ENCODE data around the gene UNK. TPM values are rescaled to one million over a fixed set of nuclear protein-coding genes. Genes with fewer than 3 reads are reported as not detected.
A peak's percentile ranks its signal among the peaks of the same experiment; 100 is the strongest.
"Not testable (repeated sequence)": the region's sequence is repeated elsewhere in the genome, so short reads cannot be mapped to it uniquely, and the experiment has no call there.

The UNK gene
- total RNA-seq, 1 experiment from 2014 or later: 51.4 TPM

DNA sequence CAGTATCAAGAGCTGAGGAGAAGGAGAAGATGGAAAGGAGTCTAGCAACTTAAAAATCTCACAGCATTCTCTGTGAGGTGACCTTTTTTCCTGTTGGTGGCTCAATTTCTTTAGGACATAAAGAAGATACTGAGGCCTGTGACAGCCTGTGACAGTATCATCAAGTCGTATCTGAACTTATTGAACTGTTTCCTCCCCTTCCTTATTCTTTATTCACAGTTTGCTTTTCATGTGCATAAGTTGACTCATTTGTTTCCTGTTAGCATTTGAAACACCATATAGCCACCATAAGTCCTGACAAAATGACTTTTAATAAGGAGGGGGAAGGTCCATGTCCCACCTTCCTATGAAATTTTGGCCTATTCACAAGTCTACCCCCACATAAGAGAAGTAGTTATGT, 8.9 kb downstream of the UNK start:
- H3K4me3 ChIP-seq: no peak overlapping the region
- H3K36me3 ChIP-seq: peaks cover 44% of the 10 kb centered on the region
- DNase-seq: no peak
- H3K27me3 ChIP-seq: no peaks in the 10 kb centered on the region
- no peaks in the 10 kb centered on the region for H3K4me1 ChIP-seq
- H3K27ac ChIP-seq: no peak overlapping the region
- no peaks in the 10 kb centered on the region for H3K9me3 ChIP-seq (replicated peaks)

DNA sequence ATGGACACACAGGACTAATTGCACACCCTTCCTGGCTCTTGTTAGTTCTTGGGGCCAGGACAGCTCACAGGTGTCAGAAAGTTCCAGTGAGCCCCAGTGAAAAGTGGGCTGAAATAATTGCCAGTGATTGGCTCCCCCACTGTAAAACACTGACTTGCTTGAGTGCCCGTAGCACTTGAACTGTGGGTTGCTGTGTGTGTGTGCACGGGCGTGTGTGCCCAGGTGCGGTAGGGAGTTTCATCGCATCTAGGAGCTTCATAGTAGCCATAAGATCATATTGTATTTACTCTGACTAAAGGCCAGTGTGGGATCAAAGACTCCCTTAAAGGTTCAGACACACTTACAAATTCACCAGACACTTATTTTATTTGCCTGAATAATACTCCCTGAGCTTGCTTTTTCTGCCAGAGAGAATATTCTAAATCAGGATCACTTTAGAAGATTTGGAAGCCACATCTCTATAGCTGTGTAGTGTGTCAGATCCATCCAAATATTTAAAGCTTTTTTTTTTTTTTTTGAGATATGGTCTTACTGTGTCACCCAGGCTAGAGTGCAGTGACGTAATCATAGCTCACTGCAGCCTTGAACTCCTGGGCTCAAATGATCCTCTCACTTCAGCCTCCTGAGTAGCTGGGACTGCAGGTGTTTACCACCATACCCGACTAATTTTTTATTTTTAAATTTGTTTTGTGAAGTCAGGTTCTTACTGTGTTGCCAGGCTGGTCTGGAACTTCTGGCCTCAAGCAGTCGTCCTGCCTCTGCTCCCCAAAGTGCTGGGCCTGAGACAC, 11.4 kb downstream of the UNK start:
- H3K27ac ChIP-seq: no peak overlapping the region
- no peak for DNase-seq
- no peaks in the 10 kb centered on the region for H3K9me3 ChIP-seq (replicated peaks)
- no peak overlapping the region for H3K4me3 ChIP-seq
- H3K27me3 ChIP-seq: no peaks in the 10 kb centered on the region
- H3K4me1 ChIP-seq: no peaks in the 10 kb centered on the region
- peaks cover 59% of the 10 kb centered on the region for H3K36me3 ChIP-seq

- Histone ChIP-seq H3K27ac (no peak overlapping the region), H3K27me3 (no peaks in the 10 kb centered on the region), H3K4me1 (no peaks in the 10 kb centered on the region), H3K36me3 (peaks cover 52% of the 10 kb centered on the region), H3K4me3 (no peak overlapping the region), H3K9me3 (replicated peaks) (no peaks in the 10 kb centered on the region)
- DNase-seq: no peak
Observed at GRCh38 chr17:75799402-75799801, 14.8 kb downstream of the UNK start.

DNA sequence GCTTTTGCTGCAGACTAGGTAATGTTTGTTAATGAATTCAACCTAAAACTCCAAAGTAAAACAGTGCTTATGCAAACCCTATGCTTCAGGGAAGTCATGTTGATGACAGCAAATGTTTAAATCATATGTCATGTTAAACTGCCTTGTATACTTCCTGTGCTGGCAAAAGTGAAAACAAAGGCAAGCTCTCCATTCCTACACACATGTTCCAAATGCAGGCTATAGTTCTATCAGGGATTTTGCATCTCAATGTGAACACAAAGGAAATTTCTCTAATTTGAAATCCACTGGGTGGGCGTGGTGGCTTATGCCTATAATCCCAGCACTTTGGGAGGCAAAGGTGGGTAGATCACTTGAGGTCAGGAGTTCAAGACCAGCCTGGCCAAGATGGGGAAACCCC, 19.3 kb downstream of the UNK start:
- H3K4me1 ChIP-seq: peaks cover 11% of the 10 kb centered on the region
- peaks cover 16% of the 10 kb centered on the region for H3K36me3 ChIP-seq
- H3K9me3 ChIP-seq (replicated peaks): no peaks in the 10 kb centered on the region
- no peak overlapping the region for H3K4me3 ChIP-seq
- DNase-seq: no peak
- no peak overlapping the region for H3K27ac ChIP-seq
- no peaks in the 10 kb centered on the region for H3K27me3 ChIP-seq

DNA sequence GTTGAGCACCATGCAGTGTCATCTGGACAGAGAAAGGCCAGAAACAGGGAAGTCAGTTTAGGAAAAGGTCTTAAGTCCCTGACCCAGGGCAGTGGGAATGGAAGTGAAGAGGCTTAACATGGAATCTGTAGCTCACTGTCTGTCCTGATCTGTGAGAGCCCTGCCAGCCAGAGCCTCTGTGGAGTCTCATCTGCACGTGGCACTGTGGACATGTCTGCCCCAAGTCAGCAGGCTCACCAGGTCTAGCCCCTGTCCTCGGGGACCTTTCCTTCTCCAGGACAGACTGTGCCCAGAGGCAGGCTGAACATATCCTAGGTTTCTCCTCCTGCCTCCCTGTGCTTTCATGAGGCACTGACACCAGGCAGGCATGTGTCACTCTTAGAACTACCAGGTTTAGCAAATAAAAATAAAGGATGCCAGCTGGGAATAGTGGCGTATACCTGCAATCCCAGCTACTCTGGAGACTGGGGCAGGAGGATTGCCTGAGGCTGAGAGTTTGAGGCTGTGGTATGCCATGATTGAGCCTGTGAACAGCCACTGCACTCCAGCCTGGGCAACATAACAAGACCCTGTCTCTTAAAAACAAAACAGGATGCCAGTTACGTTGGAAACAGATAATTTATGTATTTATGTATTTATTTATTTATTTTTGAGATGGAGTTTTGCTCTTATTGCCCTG, 22.4 kb downstream of the UNK start:
- no peak overlapping the region for H3K4me3 ChIP-seq
- H3K27me3 ChIP-seq: no peaks in the 10 kb centered on the region
- H3K4me1 ChIP-seq: peaks cover 16% of the 10 kb centered on the region
- H3K27ac ChIP-seq: no peak overlapping the region
- peaks cover 20% of the 10 kb centered on the region for H3K36me3 ChIP-seq
- DNase-seq: no peak
- H3K9me3 ChIP-seq (replicated peaks): no peaks in the 10 kb centered on the region

DNA sequence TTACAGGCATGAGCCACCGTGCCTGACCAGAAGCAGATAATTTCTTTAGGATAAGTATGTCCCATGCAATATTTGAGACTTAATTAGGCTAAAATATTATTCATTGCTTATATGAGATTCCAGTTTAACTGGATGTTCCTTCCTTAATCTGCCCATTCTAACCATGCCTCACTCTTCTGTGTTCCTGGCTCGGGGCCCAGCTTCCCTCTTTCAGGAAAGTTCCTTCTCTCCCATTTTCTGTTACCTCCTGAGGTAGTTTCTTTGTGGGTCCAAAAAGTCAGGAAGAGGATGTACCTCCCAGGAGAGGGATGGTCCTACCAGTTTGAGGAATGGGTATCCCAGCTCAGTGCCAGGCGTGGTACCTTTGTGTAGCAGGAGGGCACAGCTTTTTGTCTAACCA, 23.3 kb downstream of the UNK start:
- no peak for DNase-seq
- peaks cover 28% of the 10 kb centered on the region for H3K36me3 ChIP-seq
- H3K4me1 ChIP-seq: peaks cover 16% of the 10 kb centered on the region

DNA sequence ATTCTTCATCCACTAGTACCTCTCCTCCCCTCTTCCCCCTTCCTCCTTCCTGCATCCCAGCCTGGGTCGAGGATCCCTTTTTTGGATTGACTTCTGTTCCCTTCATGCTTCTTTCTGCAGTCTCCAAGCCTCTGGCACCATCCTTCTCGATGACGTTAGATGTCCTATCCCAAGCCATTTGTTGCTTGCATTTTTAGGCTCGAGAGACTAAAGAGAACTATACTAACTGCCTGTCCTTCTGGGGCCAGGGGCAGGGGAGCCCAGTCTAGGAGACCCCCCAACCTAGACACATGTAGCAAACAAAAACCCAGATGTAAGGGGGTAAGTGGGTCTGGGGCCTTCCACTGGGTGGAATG, 23.9 kb downstream of the UNK start:
- Histone ChIP-seq H3K4me3 (no peak overlapping the region), H3K27me3 (no peaks in the 10 kb centered on the region), H3K4me1 (peaks cover 16% of the 10 kb centered on the region), H3K27ac (no peak overlapping the region), H3K9me3 (replicated peaks) (no peaks in the 10 kb centered on the region), H3K36me3 (peaks cover 31% of the 10 kb centered on the region)
- no peak for DNase-seq

More for the DNA sequence above, 23.3 kb downstream of the UNK start:
- Histone ChIP-seq H3K27ac (no peak overlapping the region), H3K9me3 (replicated peaks) (no peaks in the 10 kb centered on the region), H3K27me3 (no peaks in the 10 kb centered on the region), H3K4me3 (no peak overlapping the region)

DNA sequence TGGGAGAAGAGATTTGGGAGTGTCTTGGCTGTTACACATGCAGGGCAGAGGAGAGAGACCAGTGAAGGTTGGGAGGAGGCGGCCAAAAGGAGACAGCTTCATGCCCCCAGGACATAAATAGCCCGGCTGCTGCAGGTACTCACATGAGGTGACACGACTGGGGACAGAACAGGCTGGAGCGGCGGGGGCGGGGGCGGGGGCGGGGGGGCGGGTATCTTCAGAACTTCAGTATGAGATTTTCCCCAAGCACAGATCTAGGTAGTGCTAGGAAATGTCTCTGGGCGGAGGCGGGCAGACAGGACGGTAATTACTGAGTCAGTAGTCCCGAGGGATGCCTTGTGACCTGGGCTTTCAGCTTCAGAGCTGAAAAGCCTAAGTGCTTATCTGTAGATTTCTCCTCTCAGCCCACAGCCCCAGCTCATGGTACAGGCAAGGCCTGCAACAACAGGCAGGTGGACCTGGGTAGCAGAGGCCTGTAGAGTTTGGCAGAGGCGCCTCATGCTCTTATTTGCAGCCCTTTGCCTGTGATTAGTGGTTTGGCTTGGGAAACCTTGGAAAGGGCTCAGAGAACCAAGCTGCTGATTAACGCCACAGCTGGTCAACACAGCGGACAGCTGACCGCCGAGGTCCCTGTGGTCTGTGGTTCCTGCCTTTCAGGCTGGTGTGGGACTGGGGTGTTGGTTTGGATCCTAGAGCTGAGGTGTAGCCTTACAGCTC, 24.5 kb downstream of the UNK start:
- DNase-seq: peak; percentile 80 to 84
- H3K4me1 ChIP-seq: peaks cover 16% of the 10 kb centered on the region
- no peaks in the 10 kb centered on the region for H3K27me3 ChIP-seq
- peaks cover 34% of the 10 kb centered on the region for H3K36me3 ChIP-seq
- H3K4me3 ChIP-seq: no peak overlapping the region
- H3K9me3 ChIP-seq (replicated peaks): no peaks in the 10 kb centered on the region
- H3K27ac ChIP-seq: no peak overlapping the region

GRCh38 chr17:75809631-75810111, 25.1 kb downstream of the UNK start:
- DNase-seq: no peak
- H3K4me1 ChIP-seq: peaks cover 16% of the 10 kb centered on the region
- H3K9me3 ChIP-seq (replicated peaks): no peaks in the 10 kb centered on the region
- no peaks in the 10 kb centered on the region for H3K27me3 ChIP-seq
- no peak overlapping the region for H3K4me3 ChIP-seq
- H3K27ac ChIP-seq: no peak overlapping the region
- peaks cover 37% of the 10 kb centered on the region for H3K36me3 ChIP-seq

GRCh38 chr17:75810216-75810615, 25.6 kb downstream of the UNK start:
- no peak overlapping the region for H3K27ac ChIP-seq
- H3K27me3 ChIP-seq: no peaks in the 10 kb centered on the region
- peaks cover 16% of the 10 kb centered on the region for H3K4me1 ChIP-seq
- H3K4me3 ChIP-seq: no peak overlapping the region
- H3K9me3 ChIP-seq (replicated peaks): no peaks in the 10 kb centered on the region
- no peak for DNase-seq
- H3K36me3 ChIP-seq: peaks cover 38% of the 10 kb centered on the region

- Histone ChIP-seq H3K36me3 (peaks cover 40% of the 10 kb centered on the region), H3K4me1 (peaks cover 16% of the 10 kb centered on the region)
- H3K27ac ChIP-seq; H3K27me3 ChIP-seq; H3K9me3 ChIP-seq (replicated peaks); H3K4me3 ChIP-seq; DNase-seq: not testable (repeated sequence)
Observed at GRCh38 chr17:75810756-75811155, 26.1 kb downstream of the UNK start.

DNA sequence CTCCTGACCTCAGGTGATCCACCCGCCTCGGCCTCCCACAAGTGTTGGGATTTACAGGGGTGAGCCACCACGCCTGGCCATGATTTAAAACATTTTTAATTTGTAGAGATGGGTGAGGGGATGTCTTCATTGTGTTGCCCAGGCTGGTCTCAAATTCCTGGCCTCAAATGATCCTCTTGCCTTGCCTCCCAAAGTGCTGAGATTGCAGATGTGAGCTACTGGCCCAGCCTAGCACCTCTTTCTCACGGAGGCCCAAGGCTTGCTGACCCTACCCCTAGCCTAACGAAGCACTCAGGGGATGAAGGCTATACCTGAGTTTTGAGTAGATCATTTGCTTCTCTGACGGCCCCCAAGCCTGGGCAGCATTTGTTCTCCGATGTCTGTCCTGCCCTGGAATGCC, 26.6 kb downstream of the UNK start:
- DNase-seq: no peak
- H3K36me3 ChIP-seq: peaks cover 40% of the 10 kb centered on the region
- peaks cover 16% of the 10 kb centered on the region for H3K4me1 ChIP-seq
- no peaks in the 10 kb centered on the region for H3K9me3 ChIP-seq (replicated peaks)
- H3K4me3 ChIP-seq: no peak overlapping the region
- H3K27ac ChIP-seq: no peak overlapping the region
- H3K27me3 ChIP-seq: no peaks in the 10 kb centered on the region

GRCh38 chr17:75812096-75813013, 27.7 kb downstream of the UNK start:
- DNase-seq: no peak
- H3K27ac ChIP-seq: no peak overlapping the region
- no peaks in the 10 kb centered on the region for H3K27me3 ChIP-seq
- H3K4me1 ChIP-seq: peaks cover 16% of the 10 kb centered on the region
- peaks cover 43% of the 10 kb centered on the region for H3K36me3 ChIP-seq
- no peaks in the 10 kb centered on the region for H3K9me3 ChIP-seq (replicated peaks)
- no peak overlapping the region for H3K4me3 ChIP-seq

Measured in SJCRH30 (cell line).